H9 (cell line): ENCODE results near the gene RBM42. TPM values are rescaled to one million over a fixed set of nuclear protein-coding genes. Genes with fewer than 3 reads are reported as not detected.

Experiments
- DNase-seq: peaks from one replicate; pipeline ENCODE4 v3.0.0-alpha.2; 2017
- H2AFZ ChIP-seq: one replicate; pipeline ENCODE4 v1.6.1; 2013; ENCODE audit warnings: mild to moderate bottlenecking, low read length, control low read depth, moderate library complexity
- H2AK5ac ChIP-seq: 2 replicates; pipeline ENCODE4 v1.6.1; 2013; ENCODE audit warnings: low read length, control low read depth, mixed read lengths; ENCODE audit not compliant: insufficient read length
- H2BK120ac ChIP-seq: one replicate; pipeline ENCODE4 v1.6.1; 2013; ENCODE audit warnings: low read depth, mild to moderate bottlenecking, low read length, control low read depth, inconsistent platforms; ENCODE audit not compliant: poor library complexity, severe bottlenecking
- H2BK12ac ChIP-seq: 2 replicates; pipeline ENCODE4 v1.6.1; 2013; ENCODE audit warnings: low read length, control low read depth, mixed read lengths, low read depth; ENCODE audit not compliant: insufficient read length
- H2BK15ac ChIP-seq: 2 replicates; pipeline ENCODE4 v1.6.1; 2013; ENCODE audit warnings: low read depth, low read length, control low read depth
- H2BK20ac ChIP-seq: one replicate; pipeline ENCODE4 v1.6.1; 2013; ENCODE audit warnings: low read depth, mild to moderate bottlenecking, low read length, control low read depth, inconsistent platforms; ENCODE audit not compliant: poor library complexity, severe bottlenecking
- H2BK5ac ChIP-seq: 2 replicates; pipeline ENCODE4 v1.6.1; 2013; ENCODE audit warnings: low read length, control low read depth, mixed read lengths; ENCODE audit not compliant: insufficient read length
- H3K14ac ChIP-seq: 2 replicates; pipeline ENCODE4 v1.6.1; 2013; ENCODE audit warnings: low read length, control low read depth; ENCODE audit not compliant: insufficient read depth
- H3K18ac ChIP-seq: 2 replicates; pipeline ENCODE4 v1.6.1; 2013; ENCODE audit warnings: low read depth, mild to moderate bottlenecking, mixed read lengths, low read length, control low read depth; ENCODE audit not compliant: insufficient read length
- H3K23ac ChIP-seq: 2 replicates; pipeline ENCODE4 v1.6.1; 2013; ENCODE audit warnings: low read length, control low read depth, mixed read lengths, low read depth; ENCODE audit not compliant: insufficient read length
- H3K23me2 ChIP-seq: 2 replicates; pipeline ENCODE4 v1.6.1; 2013; ENCODE audit warnings: low read depth, mild to moderate bottlenecking, mixed read lengths, low read length, control low read depth; ENCODE audit not compliant: insufficient read length, poor library complexity, severe bottlenecking
- H3K27ac ChIP-seq: 2 replicates; pipeline ENCODE4 v1.5.1; 2013; ENCODE audit warnings: low read length, control low read depth, mixed read lengths, low read depth; ENCODE audit not compliant: insufficient read length
- H3K27me3 ChIP-seq: 2 replicates; pipeline ENCODE4 v1.6.1; 2013; ENCODE audit warnings: low read length, control low read depth, inconsistent platforms; ENCODE audit not compliant: insufficient read depth
- H3K4ac ChIP-seq: 2 replicates; pipeline ENCODE4 v1.6.1; 2013; ENCODE audit warnings: low read depth, mild to moderate bottlenecking, control low read depth, inconsistent platforms, low read length, moderate library complexity
- H3K4me1 ChIP-seq: 2 replicates; pipeline ENCODE4 v1.6.1; 2013; ENCODE audit warnings: low read length, control low read depth, inconsistent platforms; ENCODE audit not compliant: insufficient read depth
- H3K4me2 ChIP-seq: 2 replicates; pipeline ENCODE4 v1.6.1; 2013; ENCODE audit warnings: low read length, control low read depth, mixed read lengths; ENCODE audit not compliant: insufficient read length, insufficient read depth
- H3K56ac ChIP-seq: 2 replicates; pipeline ENCODE4 v1.6.1; 2013; ENCODE audit warnings: low read depth, mild to moderate bottlenecking, mixed read lengths, low read length, control low read depth; ENCODE audit not compliant: insufficient read length
- H3K79me1 ChIP-seq: 2 replicates; pipeline ENCODE4 v1.6.1; 2013; ENCODE audit warnings: low read depth, mild to moderate bottlenecking, moderate library complexity, low read length, control low read depth, inconsistent platforms; ENCODE audit not compliant: insufficient read depth, poor library complexity, severe bottlenecking
- H3K79me2 ChIP-seq: 2 replicates; pipeline ENCODE4 v1.6.1; 2013; ENCODE audit warnings: low read length, control low read depth, inconsistent platforms; ENCODE audit not compliant: insufficient read depth
- H3K9ac ChIP-seq: 2 replicates; pipeline ENCODE4 v1.6.1; 2013; ENCODE audit warnings: low read length, control low read depth, mixed read lengths; ENCODE audit not compliant: insufficient read length; ENCODE audit errors: extremely low read depth
- H3K9me3 ChIP-seq: one replicate; pipeline ENCODE4 v1.6.1; 2013; ENCODE audit warnings: low read depth, low read length, inconsistent platforms; ENCODE audit not compliant: control insufficient read depth
- H3T11ph ChIP-seq: one replicate; pipeline ENCODE4 v1.6.1; 2013; ENCODE audit warnings: mild to moderate bottlenecking, low read length, control low read depth, inconsistent platforms
- H4K20me1 ChIP-seq: one replicate; pipeline ENCODE4 v1.6.1; 2013; ENCODE audit not compliant: control insufficient read depth, insufficient read length, insufficient read depth
- H4K5ac ChIP-seq: 2 replicates; pipeline ENCODE4 v1.6.1; 2013; ENCODE audit warnings: low read depth, mild to moderate bottlenecking, mixed read lengths, low read length, control low read depth; ENCODE audit not compliant: insufficient read length
- H4K8ac ChIP-seq: replicated peaks from 2 replicates; pipeline ENCODE4 v1.6.1; 2013; ENCODE audit warnings: low read length, control low read depth, mixed read lengths, low read depth; ENCODE audit not compliant: insufficient read length
- H4K91ac ChIP-seq: 2 replicates; pipeline ENCODE4 v1.6.1; 2013; ENCODE audit warnings: low read depth, mild to moderate bottlenecking, moderate library complexity, mixed read lengths, low read length, control low read depth; ENCODE audit not compliant: insufficient read length
- H3K27ac Mint-ChIP-seq, 3 experiments: 2 replicates in 2 of 3; 3 replicates in 1 of 3; pipeline ENCODE4 v1.8.0; 2020 to 2021; ENCODE audit warnings: mixed read lengths in 3 of 3, mild to moderate bottlenecking in 1 of 3, moderate library complexity in 1 of 3
- H3K27me3 Mint-ChIP-seq: 2 replicates; pipeline ENCODE4 v1.8.0; 2021; ENCODE audit warnings: low read depth, mild to moderate bottlenecking, moderate library complexity, mixed read lengths
- H3K36me3 Mint-ChIP-seq, 3 experiments: 2 replicates in 2 of 3; 3 replicates in 1 of 3; pipeline ENCODE4 v1.8.0; 2020 to 2021; ENCODE audit warnings: low read depth in 3 of 3, mixed read lengths in 3 of 3; ENCODE audit not compliant: insufficient read depth in 1 of 3
- H3K4me1 Mint-ChIP-seq, 2 experiments: 2 replicates each; pipeline ENCODE4 v1.8.0; 2020; ENCODE audit warnings: mixed read lengths in 2 of 2
- H3K4me3 Mint-ChIP-seq, 2 experiments: 2 replicates in 1 of 2; 3 replicates in 1 of 2; pipeline ENCODE4 v1.8.0; 2020 to 2021; ENCODE audit warnings: mild to moderate bottlenecking in 2 of 2, mixed read lengths in 2 of 2, moderate library complexity in 1 of 2
- H3K9me3 Mint-ChIP-seq, 2 experiments: 2 replicates in 1 of 2; 3 replicates in 1 of 2; pipeline ENCODE4 v1.8.0; 2020; ENCODE audit warnings: mild to moderate bottlenecking in 2 of 2, mixed read lengths in 2 of 2, moderate library complexity in 1 of 2
- WGBS: extraction: QIAGEN DNeasy Blood & Tissue Kit; methylation state at CpG from one replicate; pipeline ENCODE4 v1.1.7; 2013; ENCODE audit warnings: missing lambda C conversion rate, low lambda C conversion rate, mixed read lengths; ENCODE audit not compliant: insufficient read length; ENCODE audit errors: extremely low coverage; 5-methylcytosine and 5-hydroxymethylcytosine counted together
- total RNA-seq: library from RNA; stranded (reverse); gene quantifications from 2 replicates; pipeline ENCODE4 v1.2.1, GENCODE V29; 2021
- TF ChIP-seq, protein P1 (sequence below): fragments of 200-600 bp; sonication (generic); conservative IDR thresholded peaks from 3 replicates; pipeline ENCODE4 v1.8.0; 2021; ENCODE audit warnings: antibody characterized with exemption, mild to moderate bottlenecking

The RBM42 gene
- total RNA-seq, 1 experiment from 2014 or later: 83.3 TPM

DNA sequence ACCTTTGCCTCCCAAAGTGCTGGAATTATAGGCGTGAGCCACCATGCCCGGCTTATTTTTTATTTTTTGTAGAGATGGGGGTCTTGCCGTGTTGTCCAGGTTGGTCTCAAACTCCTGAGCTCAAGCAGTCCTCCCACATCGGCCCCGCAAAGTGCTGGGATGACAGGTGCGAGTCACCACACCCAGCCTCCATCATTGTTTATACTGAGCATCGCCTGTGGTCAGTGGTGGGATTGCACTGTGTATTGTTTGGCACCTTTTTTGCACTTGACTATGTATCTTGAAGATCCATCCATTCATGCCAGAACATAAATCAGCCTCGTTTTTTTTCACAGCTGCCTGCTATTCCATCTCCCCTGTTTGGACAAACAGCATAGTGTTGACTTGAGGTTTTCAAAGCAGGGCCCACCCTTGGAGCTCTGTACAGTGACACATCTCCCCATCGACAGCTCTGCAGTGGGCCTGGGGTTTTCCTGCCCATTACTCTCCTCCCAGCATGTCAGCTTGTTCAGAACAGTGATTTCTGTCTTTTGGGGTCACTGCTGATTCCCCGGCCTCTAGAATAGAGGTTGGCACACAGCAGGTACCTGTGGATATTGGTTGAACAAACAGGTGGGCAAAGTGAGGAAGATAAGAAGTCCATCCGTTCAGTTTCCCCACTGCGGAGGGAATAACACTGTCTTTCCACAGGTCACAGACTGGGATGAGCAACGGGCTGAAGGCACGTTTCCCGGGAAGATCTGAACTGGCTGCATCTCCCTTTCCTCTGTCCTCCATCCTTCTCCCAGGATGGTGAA, 29.3 kb downstream of the RBM42 start:
- H2BK120ac ChIP-seq: no peak overlapping the region

More for the DNA sequence above, 29.3 kb downstream of the RBM42 start:
- no peak overlapping the region for H3K27ac ChIP-seq
- no peak overlapping the region for H2BK20ac ChIP-seq
- no peaks in the 10 kb centered on the region for H3K79me2 ChIP-seq
- no peak overlapping the region for H2BK15ac ChIP-seq
- H4K20me1 ChIP-seq: no peaks in the 10 kb centered on the region
- Mint-ChIP-seq H3K27me3 (no peaks in the 10 kb centered on the region), H3K27ac (no peak overlapping the region), H3K9me3 (no peaks in the 10 kb centered on the region), H3K4me1 (no peaks in the 10 kb centered on the region), H3K4me3 (no peak overlapping the region), H3K36me3 (peaks cover 63 to 91% (median 87%) of the 10 kb centered on the region in 3 experiments)
- H3K23me2 ChIP-seq: no peaks in the 10 kb centered on the region
- no peak overlapping the region for H4K5ac ChIP-seq
- H3K56ac ChIP-seq: no peak overlapping the region
- H3K9me3 ChIP-seq: no peaks in the 10 kb centered on the region
- H3K4me2 ChIP-seq: no peak overlapping the region
- no peaks in the 10 kb centered on the region for H3K79me1 ChIP-seq
- no peak overlapping the region for H3K14ac ChIP-seq
- no peak overlapping the region for H2BK5ac ChIP-seq
- H2AK5ac ChIP-seq: no peak overlapping the region
- H3K18ac ChIP-seq: no peak overlapping the region
- no peaks in the 10 kb centered on the region for H3K4me1 ChIP-seq
- no peak overlapping the region for H4K8ac ChIP-seq
- no peak overlapping the region for H3K9ac ChIP-seq
- WGBS: no CpG with 5 or more reads among the region's 15 CpGs
- H3K4ac ChIP-seq: no peak overlapping the region
- H3K23ac ChIP-seq: no peak overlapping the region
- no peak for DNase-seq
- H2AFZ ChIP-seq: no peak overlapping the region
- no peak overlapping the region for H3T11ph ChIP-seq
- no peak overlapping the region for H2BK12ac ChIP-seq
- TF ChIP-seq, protein P1, sequence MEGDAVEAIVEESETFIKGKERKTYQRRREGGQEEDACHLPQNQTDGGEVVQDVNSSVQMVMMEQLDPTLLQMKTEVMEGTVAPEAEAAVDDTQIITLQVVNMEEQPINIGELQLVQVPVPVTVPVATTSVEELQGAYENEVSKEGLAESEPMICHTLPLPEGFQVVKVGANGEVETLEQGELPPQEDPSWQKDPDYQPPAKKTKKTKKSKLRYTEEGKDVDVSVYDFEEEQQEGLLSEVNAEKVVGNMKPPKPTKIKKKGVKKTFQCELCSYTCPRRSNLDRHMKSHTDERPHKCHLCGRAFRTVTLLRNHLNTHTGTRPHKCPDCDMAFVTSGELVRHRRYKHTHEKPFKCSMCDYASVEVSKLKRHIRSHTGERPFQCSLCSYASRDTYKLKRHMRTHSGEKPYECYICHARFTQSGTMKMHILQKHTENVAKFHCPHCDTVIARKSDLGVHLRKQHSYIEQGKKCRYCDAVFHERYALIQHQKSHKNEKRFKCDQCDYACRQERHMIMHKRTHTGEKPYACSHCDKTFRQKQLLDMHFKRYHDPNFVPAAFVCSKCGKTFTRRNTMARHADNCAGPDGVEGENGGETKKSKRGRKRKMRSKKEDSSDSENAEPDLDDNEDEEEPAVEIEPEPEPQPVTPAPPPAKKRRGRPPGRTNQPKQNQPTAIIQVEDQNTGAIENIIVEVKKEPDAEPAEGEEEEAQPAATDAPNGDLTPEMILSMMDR: peak; percentile 37; the same call in 2 of the 3 replicates
- H3K27me3 ChIP-seq: no peaks in the 10 kb centered on the region
- H4K91ac ChIP-seq: no peak overlapping the region
